HepG2 (cell line): ENCODE measurements around the gene C12orf42. TPM values are rescaled to one million over a fixed set of nuclear protein-coding genes. Genes with fewer than 3 reads are reported as not detected.

Experiments used
- ATAC-seq: fragments of 200-7000 bp; cut with Tn5 transposase; 3 replicates; pipeline ENCODE4 v1.9.1; 2020; ENCODE audit warnings: mild to moderate bottlenecking, moderate library complexity
- BruUV-seq: library from RNA; stranded (reverse); fragments of 400-500 nt; replicated peaks from 2 replicates; lab custom pipeline; 2021; lab: Mats Ljungman, UMichigan
- CTCF ChIA-PET: fragments of 300-600 bp; formaldehyde crosslinking; extraction: SDS; loops from one replicate; lab custom pipeline; 2021; ENCODE audit warnings: low total read pairs, inconsistent platforms, low intra/inter-chr PET ratio; lab: Yijun Ruan, JAX
- POLR2A ChIA-PET: fragments of 350-600 bp; sonication (Branson Sonifier 250); formaldehyde crosslinking; loops from one replicate; lab custom pipeline; 2020; ENCODE audit warnings: antibody characterized with exemption, inconsistent platforms; lab: Yijun Ruan, JAX
- DNase-seq: peaks from one replicate; pipeline ENCODE4 v3.0.0-alpha.2; 2015; ENCODE audit warnings: low spot score
- FAIRE-seq: peaks from 3 replicates; lab custom pipeline; 2011; peaks lifted over from hg19 to GRCh38; lab: Jason Lieb, UNC
- H2AFZ ChIP-seq: one replicate; pipeline ENCODE4 v1.6.1; 2011; ENCODE audit warnings: low read length, inconsistent platforms
- H3K27ac ChIP-seq: fragments of 300-600 bp; 3 replicates; pipeline ENCODE4 v1.8.0; 2011; ENCODE audit warnings: mixed run types, mild to moderate bottlenecking, mixed read lengths, low read length, inconsistent platforms; ENCODE audit not compliant: insufficient read depth; ENCODE audit errors: extremely low read length
- H3K27me3 ChIP-seq, 2 experiments: fragments of 200-600 bp in 1 of 2; 2 replicates in 1 of 2; 3 replicates in 1 of 2; pipeline versions ENCODE4 v1.6.0 to v1.8.0; 2011; ENCODE audit warnings: low read length in 2 of 2, mild to moderate bottlenecking in 2 of 2, moderate library complexity in 2 of 2, inconsistent platforms in 1 of 2; ENCODE audit not compliant: insufficient read depth in 2 of 2, control insufficient read depth in 1 of 2
- H3K36me3 ChIP-seq, 2 experiments: fragments of 200-600 bp in 1 of 2; replicated peaks in 1 of 2; 2 replicates in 1 of 2; 3 replicates in 1 of 2; pipeline versions ENCODE4 v1.5.1 to v1.8.0; 2011; ENCODE audit warnings: low read length in 2 of 2, inconsistent platforms in 1 of 2; ENCODE audit not compliant: insufficient read depth in 2 of 2, control insufficient read depth in 1 of 2
- H3K4me1 ChIP-seq: 2 replicates; pipeline ENCODE4 v1.5.1; 2012; ENCODE audit warnings: low read length, inconsistent platforms; ENCODE audit not compliant: insufficient read depth
- H3K4me2 ChIP-seq: 2 replicates; pipeline ENCODE4 v1.6.0; 2011; ENCODE audit warnings: low read depth, low read length, inconsistent platforms
- H3K4me3 ChIP-seq, 3 experiments: fragments of 200-600 bp in 1 of 3; sonication (generic), shearing (Covaris generic) in 1 of 3; replicated peaks in 1 of 3; 2 replicates each; pipeline ENCODE4 v1.5.1; 2011 to 2016; ENCODE audit warnings: low read length in 3 of 3, inconsistent platforms in 2 of 3, low read depth in 2 of 3, mild to moderate bottlenecking in 2 of 3, control low read depth in 1 of 3, mixed read lengths in 1 of 3; ENCODE audit not compliant: insufficient read depth in 1 of 3
- H3K79me2 ChIP-seq: one replicate; pipeline ENCODE4 v1.6.1; 2011; ENCODE audit warnings: low read length, inconsistent platforms; ENCODE audit not compliant: insufficient read depth
- H3K9ac ChIP-seq: 2 replicates; pipeline ENCODE4 v1.6.0; 2011; ENCODE audit warnings: mild to moderate bottlenecking, low read depth, low read length, inconsistent platforms; ENCODE audit not compliant: insufficient read depth
- H3K9me3 ChIP-seq: 2 replicates; pipeline ENCODE4 v1.5.1; 2012; ENCODE audit warnings: mild to moderate bottlenecking, low read length
- H4K20me1 ChIP-seq: 2 replicates; pipeline ENCODE4 v1.6.0; 2011; ENCODE audit warnings: inconsistent platforms, mild to moderate bottlenecking, low read length, moderate library complexity; ENCODE audit not compliant: insufficient read depth
- AKAP8 ChIP-seq: sonication (generic); formaldehyde crosslinking; IDR thresholded peaks from 2 replicates; pipeline ENCODE4 v1.5.1; 2020; ENCODE audit warnings: mild to moderate bottlenecking, missing genetic modification reagents
- IKZF4 ChIP-seq: sonication (generic); formaldehyde crosslinking; IDR thresholded peaks from 2 replicates; pipeline ENCODE4 v1.5.1; 2020; ENCODE audit warnings: borderline replicate concordance, mild to moderate bottlenecking, low read depth, missing genetic modification reagents; ENCODE audit errors: not compliant biosample characterization
- MAFF ChIP-seq: IDR thresholded peaks from 2 replicates; pipeline ENCODE4 v1.6.1; 2011; ENCODE audit warnings: low read depth, low read length, improper control_type of control experiment
- MAFK ChIP-seq, 2 experiments: IDR thresholded peaks in 1 of 2; conservative IDR thresholded peaks in 1 of 2; 2 replicates each; pipeline ENCODE4 v1.6.1; 2011; ENCODE audit warnings: improper control_type of control experiment in 2 of 2, low read length in 2 of 2
- NFE2L2 ChIP-seq: fragments of 150-350 bp; IDR thresholded peaks from 2 replicates; pipeline ENCODE4 v1.6.1; 2014; ENCODE audit warnings: low read length
- PHF21A ChIP-seq: sonication (generic); formaldehyde crosslinking; IDR thresholded peaks from 2 replicates; pipeline ENCODE4 v1.5.0; 2020; ENCODE audit warnings: mild to moderate bottlenecking, missing genetic modification reagents
- SP4 ChIP-seq: sonication (generic); formaldehyde crosslinking; IDR thresholded peaks from 2 replicates; pipeline ENCODE4 v1.8.1; 2023; ENCODE audit warnings: mild to moderate bottlenecking, missing genetic modification reagents
- ZBTB42 ChIP-seq: sonication (generic); formaldehyde crosslinking; IDR thresholded peaks from 2 replicates; pipeline ENCODE4 v1.5.0; 2020; ENCODE audit warnings: mild to moderate bottlenecking, missing genetic modification reagents
- ZNF260 ChIP-seq: sonication (generic); formaldehyde crosslinking; IDR thresholded peaks from 2 replicates; pipeline ENCODE4 v1.4.0; 2020; ENCODE audit warnings: missing genetic modification reagents, low read depth, mild to moderate bottlenecking, borderline replicate concordance
- ZZZ3 ChIP-seq: sonication (generic); formaldehyde crosslinking; IDR thresholded peaks from 2 replicates; pipeline ENCODE4 v1.4.0; 2020; ENCODE audit warnings: missing genetic modification reagents, mild to moderate bottlenecking, borderline replicate concordance
- WGBS: methylation state at CpG from one replicate; pipeline ENCODE4 v1.1.6; 2017; ENCODE audit warnings: low lambda C conversion rate; 5-methylcytosine and 5-hydroxymethylcytosine counted together
- in situ Hi-C: cut with HindIII; loops from 2 replicates; pipeline ENCODE4 v1.10.0; 2017; ENCODE audit warnings: low pct_unique_long_range_greater_than_20kb; ENCODE audit not compliant: extremely low pct_ligation_motif_present
- intact Hi-C: fragments of 100-400 bp; cut with micrococcal nuclease; formaldehyde crosslinking; loops from one replicate; pipeline ENCODE4 v1.10.0; 2022; ENCODE audit not compliant: unreplicated experiment
- polyA plus RNA-seq, 8 experiments: library from polyadenylated mRNA; depleted of rRNA in 3 of 8; stranded (reverse) in 7 of 8; unstranded in 1 of 8; fragments of >200 nt; fragmentation: Illumina TruSeq in 4 of 8; extraction: Trizol in 4 of 8; gene quantifications; 2 replicates each; pipeline versions ENCODE4 v1.2.1 to v1.2.3, GENCODE V29; 2011 to 2016; ENCODE audit warnings: low read depth in 4 of 8, missing spikeins in 1 of 8, mixed read lengths in 1 of 8; ENCODE audit not compliant: insufficient read depth in 1 of 8
- total RNA-seq, 5 experiments: library from RNA; depleted of rRNA; stranded (reverse); fragments of >200 nt; fragmentation: Illumina TruSeq; extraction: Trizol; gene quantifications; 2 replicates each; pipeline ENCODE4 v1.2.3, GENCODE V29; 2016; ENCODE audit warnings: low read depth in 1 of 5

Gene C12orf42
- total and polyA plus RNA-seq, 2 of the 13 experiments (the other 11 are each of a cell fraction or from before 2014, with no cell fraction given) = not detected

- ChIA-PET CTCF (no interaction called here), POLR2A (no interaction called here)
- H3K27me3 ChIP-seq = no peaks in the 10 kb centered on the region
- no peaks in the 10 kb centered on the region for H3K36me3 ChIP-seq
- no peak overlapping the region for H2AFZ ChIP-seq
- BruUV-seq = no TSS peak
- no peaks in the 10 kb centered on the region for H3K4me1 ChIP-seq
- H3K79me2 ChIP-seq = no peaks in the 10 kb centered on the region
- no peak for FAIRE-seq
- no peak overlapping the region for H3K4me3 ChIP-seq
- in situ Hi-C loops = no loop called here
- no peak for DNase-seq
- H3K9me3 ChIP-seq = no peaks in the 10 kb centered on the region
- H3K27ac ChIP-seq = no peak overlapping the region
- no peak overlapping the region for H3K9ac ChIP-seq
- no peak for TF ChIP-seq PHF21A (CRISPR knock-in tag)
- no peak for TF ChIP-seq SP4
- TF ChIP-seq ZNF260 (CRISPR knock-in tag) = no peak
- no peak for TF ChIP-seq IKZF4 (CRISPR knock-in tag)
- TF ChIP-seq ZBTB42 (CRISPR knock-in tag) = no peak
- H4K20me1 ChIP-seq = no peaks in the 10 kb centered on the region
- WGBS = 0% methylated on average over 1 of the region's 1 CpG
- no peak for ATAC-seq
- intact Hi-C loops = no loop called here
- H3K4me2 ChIP-seq = no peak overlapping the region
Observed at GRCh38 chr12:103392722-103393121, 103.0 kb downstream of the C12orf42 start.

GRCh38 chr12:103391103-103391502 is 104.7 kb downstream of the C12orf42 start:
- Histone ChIP-seq H4K20me1 (no peaks in the 10 kb centered on the region), H3K4me1 (no peaks in the 10 kb centered on the region)
- BruUV-seq = no TSS peak
- peak; percentile 64 for TF ChIP-seq MAFF
- TF ChIP-seq NFE2L2 = peak; percentile 79
- no peak for TF ChIP-seq ZZZ3
- TF ChIP-seq MAFK (conservative IDR thresholded peaks at IDR 0.05 in 1 of 2, IDR thresholded peaks at IDR 0.05 in 1 of 2; ENCODE audit: low read length in 2 of 2) = peak; percentile 56 to 80; a peak in 3 of 4 replicates
- TF ChIP-seq AKAP8 (CRISPR knock-in tag) = no peak
- TF ChIP-seq, all 625 proteins: peak for 3
- H3K4me2 ChIP-seq = no peak overlapping the region
- H3K4me3 ChIP-seq = no peak overlapping the region
- H3K27ac ChIP-seq = no peak overlapping the region
- DNase-seq (no peak), FAIRE-seq (no peak), ATAC-seq (no peak)
- in situ Hi-C loops (no loop called here), intact Hi-C loops (no loop called here)
- CTCF ChIA-PET = no interaction called here
- H3K27me3 ChIP-seq = no peaks in the 10 kb centered on the region
- 4% methylated on average over 4 of the region's 4 CpGs for WGBS
- H2AFZ ChIP-seq = no peak overlapping the region
- H3K36me3 ChIP-seq = no peaks in the 10 kb centered on the region
- H3K9ac ChIP-seq = no peak overlapping the region
- POLR2A ChIA-PET = no interaction called here
- H3K79me2 ChIP-seq = no peaks in the 10 kb centered on the region
- no peaks in the 10 kb centered on the region for H3K9me3 ChIP-seq
